Stimulated activated CD4-positive, alpha-beta T cell treated with anti-CD3 and anti-CD28 coated beads, TNF-alpha, amount 100 ng/mL, for 1 hour (primary cell): ENCODE results near the gene S100A9.
"Not testable (repeated sequence)": the region's sequence is repeated elsewhere in the genome, so short reads cannot be mapped to it uniquely, and the experiment has no call there.

Experiments
- DNase-seq, 3 donors: peaks; one replicate each; pipeline ENCODE4 v3.0.0-alpha.2; 2020; ENCODE audit warnings: low read depth in 3 of 3, low spot score in 1 of 3

Gene S100A9

DNA sequence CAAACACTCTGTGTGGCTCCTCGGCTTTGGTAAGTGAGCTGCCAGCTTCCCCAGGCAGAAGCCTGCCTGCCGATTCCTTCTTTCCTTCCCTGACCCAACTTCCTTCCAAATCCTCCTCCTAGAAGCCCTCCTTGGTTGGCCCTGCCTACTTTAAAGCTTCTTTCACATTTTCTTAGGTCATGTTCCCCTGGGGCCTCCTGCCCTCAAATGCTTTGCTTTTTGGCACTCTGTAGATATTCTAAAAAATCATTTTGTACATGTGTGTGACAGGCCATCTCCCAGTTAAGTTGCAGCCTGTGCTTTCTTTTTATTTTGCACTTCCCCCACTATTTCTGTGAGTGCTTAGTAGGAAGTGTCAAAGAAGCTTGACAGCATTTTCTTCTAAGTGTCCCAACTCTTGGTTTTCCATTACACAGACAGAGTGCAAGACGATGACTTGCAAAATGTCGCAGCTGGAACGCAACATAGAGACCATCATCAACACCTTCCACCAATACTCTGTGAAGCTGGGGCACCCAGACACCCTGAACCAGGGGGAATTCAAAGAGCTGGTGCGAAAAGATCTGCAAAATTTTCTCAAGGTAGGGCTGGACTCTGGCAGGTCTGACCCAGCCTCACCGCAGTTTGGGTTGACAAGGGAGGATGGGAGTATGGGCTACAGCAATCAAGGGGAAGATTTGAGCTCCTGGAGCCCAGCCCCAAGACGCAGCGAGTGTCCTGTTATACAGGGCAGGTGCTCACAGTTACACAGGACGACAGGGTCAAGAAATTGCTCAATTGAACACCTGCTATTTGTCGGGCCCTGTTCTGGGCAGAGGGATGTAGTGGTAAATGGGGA is at the start of gene S100A9:
S100A9 (plus strand) TSS at position 2 of the 838 bp plus-strand sequence; CDS start at position 432, 430 bp downstream.
- no peak for DNase-seq

GRCh38 chr1:153308540-153308939 is 49.1 kb upstream of the S100A9 start:
- no peak for DNase-seq

GRCh38 chr1:153309441-153309840 is 48.2 kb upstream of the S100A9 start:
- no peak for DNase-seq

- no peak for DNase-seq
Measured at GRCh38 chr1:153310526-153310925, 47.1 kb upstream of the S100A9 start.

DNA sequence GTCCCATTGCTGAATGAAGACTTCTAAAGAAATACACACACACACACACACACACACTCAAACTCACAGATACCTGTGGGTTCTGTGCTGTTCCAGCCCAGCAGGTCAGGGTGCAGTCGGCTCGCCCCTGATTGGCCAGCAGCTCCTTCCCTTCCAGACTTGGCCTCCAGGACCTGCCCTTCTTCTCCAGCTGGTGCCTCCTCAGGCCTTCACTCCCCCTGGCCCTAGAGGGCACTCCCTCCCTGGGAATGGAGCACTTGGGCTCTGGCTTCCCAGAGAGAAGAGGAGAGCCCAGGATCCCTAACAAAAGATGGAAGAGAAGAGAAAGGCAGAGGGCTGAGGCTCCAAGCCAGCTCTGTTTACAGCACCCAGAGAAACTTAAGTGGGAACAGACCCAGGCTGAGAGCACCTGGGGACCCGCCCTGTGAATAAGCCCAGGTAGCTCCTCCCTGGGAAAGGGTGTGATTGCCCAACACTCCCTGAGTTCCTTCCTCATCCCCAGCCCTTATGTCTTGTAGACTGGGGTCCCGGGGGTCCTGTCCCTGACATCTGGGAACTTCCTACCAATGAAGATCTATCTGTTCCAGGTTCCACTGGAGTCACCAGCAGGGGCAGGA is 45.0 kb upstream of the S100A9 start, which contains the start of gene PGLYRP3:
PGLYRP3 (minus strand) TSS at position 383 of the 617 bp plus-strand sequence. CDS start 2,287 bp downstream, outside the sequence.
- DNase-seq: no peak

- DNase-seq: no peak
Measured at GRCh38 chr1:153313288-153313687, 44.4 kb upstream of the S100A9 start.

- DNase-seq: not testable (repeated sequence)
Measured at GRCh38 chr1:153314388-153314787, 43.3 kb upstream of the S100A9 start.

DNA sequence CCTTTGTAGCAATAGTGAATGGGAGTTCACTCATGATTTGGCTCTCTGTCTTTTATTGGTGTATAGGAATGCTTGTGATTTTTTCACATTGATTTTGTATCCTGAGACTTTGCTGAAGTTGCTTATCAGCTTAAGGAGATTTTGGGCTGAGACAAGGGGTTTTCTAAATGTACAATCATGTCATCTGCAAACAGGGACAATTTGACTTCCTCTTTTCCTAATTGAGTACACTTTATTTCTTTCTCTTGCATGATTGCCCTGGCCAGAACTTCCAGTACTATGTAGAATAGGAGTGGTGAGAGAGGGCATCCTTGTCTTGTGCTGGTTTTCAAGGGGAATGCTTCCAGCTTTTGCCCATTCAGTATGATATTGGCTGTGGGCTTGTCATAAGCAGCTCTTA is 41.6 kb upstream of the S100A9 start:
- not testable (repeated sequence) for DNase-seq

DNA sequence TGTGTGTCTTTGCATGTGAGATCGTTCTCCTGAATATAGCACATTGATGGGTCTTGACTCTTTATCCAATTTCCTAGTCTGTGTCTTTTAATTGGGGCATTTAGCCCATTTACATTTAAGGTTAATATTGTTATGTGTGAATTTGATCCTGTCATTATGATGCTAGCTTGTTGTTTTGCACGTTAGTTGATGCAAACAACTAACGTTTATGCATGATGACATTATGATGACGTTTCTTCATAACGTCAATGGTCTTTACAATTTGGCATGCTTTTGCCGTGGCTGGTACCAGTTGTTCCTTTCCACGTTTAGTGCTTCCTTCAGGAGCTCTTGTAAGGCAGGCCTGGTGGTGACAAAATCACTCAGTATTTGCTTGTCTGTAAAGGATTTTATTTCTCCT is 39.5 kb upstream of the S100A9 start:
- not testable (repeated sequence) for DNase-seq

DNA sequence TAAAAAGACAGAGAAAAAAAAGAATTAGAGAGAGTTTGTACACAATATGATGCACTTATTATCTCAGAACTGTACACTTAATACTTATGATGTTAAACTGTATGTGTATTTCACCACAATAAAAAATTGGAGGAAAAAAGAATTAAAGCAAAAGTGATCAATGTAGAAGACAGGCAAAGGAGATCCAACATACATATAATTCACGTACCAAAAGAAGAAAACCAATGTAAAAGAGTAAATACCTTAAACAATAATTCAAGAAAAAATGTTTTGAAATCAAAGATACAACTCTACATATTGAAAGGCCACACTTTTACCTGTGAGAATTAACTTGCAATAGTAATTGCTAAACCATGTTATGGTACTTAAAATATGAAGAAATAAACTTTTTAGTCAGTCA is 35.1 kb upstream of the S100A9 start:
- no peak for DNase-seq

DNA sequence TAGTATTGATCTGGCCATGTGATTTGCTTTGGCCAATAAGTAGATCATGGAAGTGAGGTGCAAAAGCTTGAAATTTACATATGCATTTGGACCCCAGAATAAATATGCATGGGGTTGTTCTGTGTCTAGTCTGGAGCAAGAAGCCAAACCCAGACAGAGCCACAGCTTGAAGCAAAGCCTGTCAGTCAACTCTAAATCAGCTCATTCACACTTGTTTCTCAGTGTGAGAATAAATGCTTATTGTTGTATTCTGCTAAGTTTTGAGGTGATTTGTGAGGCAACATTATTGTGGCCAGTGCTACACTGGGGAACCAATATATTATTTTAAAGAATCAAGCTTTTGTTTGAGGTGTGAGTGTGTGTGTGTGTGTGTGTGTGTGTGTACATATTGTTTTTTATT is 32.7 kb upstream of the S100A9 start:
- no peak for DNase-seq

DNA sequence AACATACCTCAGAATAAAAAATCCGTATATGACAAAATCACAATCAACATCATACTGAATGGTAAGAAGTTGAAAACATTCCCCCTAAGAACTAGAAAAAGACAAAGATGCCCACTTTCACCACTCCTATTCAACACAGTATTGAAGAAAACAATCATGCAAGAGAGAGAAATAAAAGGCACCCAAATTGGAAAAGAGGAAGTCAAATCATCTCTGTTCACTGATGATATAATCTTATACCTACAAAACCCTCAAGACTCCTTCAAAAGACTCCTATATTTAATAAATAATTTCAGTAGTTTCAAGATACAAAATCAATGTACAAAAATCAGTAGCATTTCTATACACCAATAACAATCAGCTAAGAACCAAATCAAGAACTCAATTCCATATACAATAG is 23.8 kb upstream of the S100A9 start:
- no peak for DNase-seq

GRCh38 chr1:153336650-153337049 is 21.0 kb upstream of the S100A9 start:
- DNase-seq: no peak

- no peak for DNase-seq
Measured at GRCh38 chr1:153337980-153338853, 19.4 kb upstream of the S100A9 start.

DNA sequence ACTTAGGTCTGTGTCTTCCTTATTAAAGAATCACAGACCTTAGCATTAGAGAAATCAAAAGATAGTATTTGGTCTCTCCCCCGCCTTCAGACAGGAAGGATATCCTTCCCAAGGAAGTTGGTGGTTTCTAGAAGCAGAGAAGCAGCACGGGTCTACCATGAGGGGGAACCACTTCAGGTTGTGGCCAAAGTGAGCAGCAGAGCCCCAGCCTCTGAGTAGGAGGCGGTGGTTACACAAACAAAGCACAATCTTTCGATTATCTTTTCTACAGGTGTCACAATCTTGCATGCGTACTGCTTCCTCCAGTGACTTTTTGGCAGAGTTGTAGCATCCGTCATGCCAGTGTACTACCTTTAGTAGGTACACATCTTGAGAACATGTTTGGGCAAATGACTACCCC is 17.9 kb upstream of the S100A9 start:
- DNase-seq: no peak

- no peak for DNase-seq
Measured at GRCh38 chr1:153340356-153340755, 17.3 kb upstream of the S100A9 start.

- DNase-seq: no peak
Measured at GRCh38 chr1:153341431-153341934, 16.2 kb upstream of the S100A9 start.

- no peak for DNase-seq
Measured at GRCh38 chr1:153342178-153342577, 15.5 kb upstream of the S100A9 start.

- no peak for DNase-seq
Measured at GRCh38 chr1:153343040-153343681, 14.5 kb upstream of the S100A9 start.

DNA sequence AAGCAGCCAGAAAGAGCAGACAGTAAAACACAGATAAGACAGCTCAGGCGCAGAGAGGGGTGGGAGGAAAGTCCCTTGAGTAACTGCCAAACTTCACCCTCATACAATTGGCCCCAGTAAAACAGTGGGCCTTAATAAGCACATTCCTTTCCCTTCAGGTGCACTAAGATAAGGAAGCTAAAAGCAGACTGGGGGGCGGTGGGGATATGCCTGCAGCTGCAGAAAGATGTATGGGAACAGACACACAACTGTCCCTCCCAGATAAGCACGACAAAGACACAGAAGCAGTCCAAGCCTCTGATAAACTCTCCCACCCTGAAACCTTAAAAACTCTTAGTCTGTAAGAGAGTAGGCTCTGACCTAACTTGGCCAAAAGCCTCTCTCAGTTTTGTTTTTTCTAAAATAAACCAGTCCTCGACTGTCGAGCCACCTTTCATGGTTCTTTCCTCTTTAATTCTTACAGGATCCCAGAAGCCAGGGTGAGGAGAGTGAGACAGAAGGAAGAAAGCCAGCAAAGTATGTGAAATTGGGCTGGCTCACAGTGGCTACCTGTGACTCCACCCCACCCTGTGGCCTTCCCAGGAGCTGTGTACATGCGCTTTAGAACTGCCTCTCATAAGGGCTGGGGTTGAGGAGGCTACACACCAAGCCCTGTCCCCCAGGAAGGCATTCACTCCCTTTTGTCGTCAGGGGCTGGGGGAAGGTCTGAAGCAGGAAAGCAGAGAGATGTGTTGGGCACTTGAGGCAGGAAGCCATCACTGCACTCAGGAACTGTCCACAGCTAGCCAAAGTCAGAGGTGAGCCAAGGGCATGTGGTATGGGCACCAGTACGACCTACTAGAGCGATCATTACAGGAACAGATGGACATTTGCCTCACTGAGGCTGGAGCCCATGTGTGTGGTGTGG is 13.6 kb upstream of the S100A9 start:
- DNase-seq: no peak
